ENCODE results near the gene CAPZB.

Gene CAPZB

DNA sequence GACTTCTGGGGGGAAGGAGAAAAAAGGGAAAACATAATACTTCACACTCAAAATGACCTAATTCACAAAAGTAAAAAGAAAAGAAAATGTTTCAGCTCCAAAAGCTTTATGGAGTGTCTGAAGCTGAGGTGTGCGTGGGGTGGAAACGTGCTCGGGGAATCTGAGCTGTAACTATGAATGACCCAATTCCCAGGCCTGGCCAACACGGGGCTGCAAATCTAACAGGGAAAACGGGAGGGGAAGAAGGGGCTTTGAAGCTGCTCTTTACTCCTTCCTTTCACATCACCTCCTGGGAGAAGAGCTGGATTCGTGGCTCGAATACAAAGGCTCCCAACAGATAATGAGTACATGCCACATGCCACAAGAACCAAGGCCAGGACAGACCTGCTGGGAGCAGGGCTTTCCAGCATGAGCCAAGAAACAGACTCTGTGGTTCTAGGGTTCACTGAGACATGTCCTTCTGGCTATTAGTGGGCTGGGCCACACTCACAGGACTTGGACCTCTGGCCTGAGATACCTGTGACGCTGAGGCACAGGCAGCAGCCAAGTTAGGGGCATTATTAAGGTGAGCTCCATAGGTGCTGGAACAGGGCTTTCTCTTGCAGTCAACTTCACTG lies 121.7 kb downstream of the CAPZB start:
- DNase-seq = no peak

DNA sequence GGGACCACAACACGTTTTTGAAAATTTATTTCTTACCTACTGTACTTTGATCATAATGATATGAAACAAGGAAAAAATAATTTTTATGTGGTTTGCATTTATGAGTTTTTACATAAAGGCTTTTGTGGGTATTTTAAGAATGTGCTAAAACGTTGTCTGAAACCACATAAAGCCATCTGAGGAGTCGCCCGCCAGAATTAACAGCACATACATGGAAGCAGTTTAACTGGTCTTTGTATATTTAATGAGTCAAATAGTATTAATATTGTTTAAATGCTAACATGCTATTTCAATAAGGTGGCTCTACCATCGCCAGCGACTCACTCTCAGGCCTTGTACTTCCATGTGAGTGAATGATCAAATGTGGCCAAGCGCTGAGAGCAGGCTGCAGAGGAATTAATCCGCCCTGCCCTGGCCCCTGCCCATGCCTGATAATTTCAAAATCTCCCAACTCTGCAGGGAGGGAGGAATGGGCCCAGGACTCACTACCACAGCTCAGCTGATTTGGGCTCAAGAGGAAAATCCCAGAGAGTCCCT lies 123.7 kb downstream of the CAPZB start:
- DNase-seq = no peak

DNA sequence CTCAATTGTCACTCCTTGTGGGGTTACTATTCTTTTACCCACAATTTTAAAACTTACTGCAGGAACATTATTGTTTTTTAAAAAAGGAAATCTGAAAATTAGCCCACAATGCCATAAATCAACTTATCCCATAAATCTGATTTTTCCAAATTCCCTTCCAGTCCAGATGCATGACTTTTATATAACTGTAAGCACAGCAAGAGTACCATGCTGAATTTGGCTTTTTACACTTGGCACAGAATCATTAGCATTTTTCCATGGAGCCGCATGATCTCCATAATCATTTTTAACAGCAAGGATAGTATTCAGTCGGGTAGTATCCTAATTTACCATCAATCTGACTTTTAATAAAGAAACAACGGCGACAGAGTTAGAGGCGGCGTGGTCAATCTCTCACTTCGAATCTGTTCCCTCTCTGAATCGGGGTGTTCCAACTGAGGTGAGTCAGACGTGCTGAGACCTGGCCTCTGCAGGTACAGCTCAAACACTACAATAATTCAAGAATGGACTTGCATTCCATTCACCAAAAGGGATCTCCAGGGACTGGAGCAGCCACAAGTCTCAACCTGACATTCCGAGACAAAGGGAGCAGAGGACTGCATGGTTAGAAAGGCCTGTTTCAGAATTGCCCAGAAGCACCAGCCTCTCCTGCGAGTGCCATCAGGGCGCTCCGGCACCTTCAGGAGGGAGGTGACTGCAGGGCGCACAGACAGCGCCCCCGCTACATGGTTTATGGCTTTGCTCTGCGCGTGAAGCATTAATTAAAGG lies 124.3 kb downstream of the CAPZB start:
- DNase-seq = no peak

DNA sequence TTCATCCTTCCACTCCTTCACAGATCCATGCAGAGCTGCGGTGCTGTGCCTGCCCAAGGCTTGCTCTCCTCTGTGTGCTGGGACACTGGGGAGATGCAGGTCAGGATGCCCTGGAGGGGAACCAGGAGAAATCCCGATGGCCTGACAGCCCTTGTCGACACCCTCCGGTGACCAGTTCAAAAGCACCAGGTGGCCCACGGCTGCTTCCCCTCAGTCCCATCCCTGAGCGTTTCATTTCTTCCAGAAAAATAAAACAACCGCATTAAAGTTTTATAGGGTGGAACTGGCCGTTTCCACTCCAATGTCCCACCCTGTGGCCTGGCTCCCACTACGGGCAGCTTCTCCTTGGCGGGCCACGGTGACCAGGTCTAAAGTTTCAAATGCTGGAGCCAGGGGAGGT lies 124.9 kb downstream of the CAPZB start:
- DNase-seq = no peak

DNA sequence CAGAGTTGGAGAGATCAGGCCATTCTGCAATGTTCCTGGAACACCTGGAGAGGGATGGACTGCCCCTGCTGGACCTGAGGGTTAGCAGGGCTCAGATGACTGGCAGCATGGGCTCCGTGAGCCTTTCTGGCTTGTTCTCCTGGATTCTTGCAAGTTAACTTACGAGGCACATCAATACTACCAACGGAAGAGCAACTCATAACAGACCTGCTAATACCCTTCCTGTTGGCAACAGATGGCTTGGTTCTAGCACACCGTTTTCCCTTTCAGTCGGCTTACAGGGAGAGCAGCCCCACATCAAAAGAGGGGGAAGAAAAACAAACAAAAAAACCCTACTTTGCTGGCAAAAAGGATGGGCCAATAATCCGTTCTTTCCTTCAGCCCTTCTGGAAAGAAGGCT lies 125.3 kb downstream of the CAPZB start:
- DNase-seq = no peak

- no peak for DNase-seq
Measured at GRCh38 chr1:19359357-19359756, 126.0 kb downstream of the CAPZB start.

DNA sequence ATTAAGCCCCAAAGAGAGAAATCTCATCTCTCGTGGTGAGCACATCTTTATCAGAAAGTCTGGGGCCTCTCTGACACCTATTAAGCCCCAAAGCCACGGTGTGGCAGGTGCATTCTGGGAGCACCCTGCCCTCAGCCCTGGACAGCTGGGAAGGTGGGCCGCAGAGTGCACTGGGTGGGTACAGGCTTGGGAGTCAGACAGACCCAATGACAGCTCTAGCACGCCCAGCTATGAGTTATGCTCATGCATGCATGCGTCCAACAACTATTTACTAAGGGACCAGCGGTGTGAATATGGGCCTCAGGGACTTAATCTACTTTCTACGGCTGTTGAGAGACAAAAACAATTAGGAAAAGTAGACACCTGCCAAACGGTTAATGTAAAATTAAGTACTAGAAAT lies 126.6 kb downstream of the CAPZB start:
- no peak for DNase-seq

GRCh38 chr1:19357299-19357986 lies 127.9 kb downstream of the CAPZB start:
- DNase-seq = no peak

- DNase-seq = no peak
Measured at GRCh38 chr1:19356266-19356665, 129.1 kb downstream of the CAPZB start.

DNA sequence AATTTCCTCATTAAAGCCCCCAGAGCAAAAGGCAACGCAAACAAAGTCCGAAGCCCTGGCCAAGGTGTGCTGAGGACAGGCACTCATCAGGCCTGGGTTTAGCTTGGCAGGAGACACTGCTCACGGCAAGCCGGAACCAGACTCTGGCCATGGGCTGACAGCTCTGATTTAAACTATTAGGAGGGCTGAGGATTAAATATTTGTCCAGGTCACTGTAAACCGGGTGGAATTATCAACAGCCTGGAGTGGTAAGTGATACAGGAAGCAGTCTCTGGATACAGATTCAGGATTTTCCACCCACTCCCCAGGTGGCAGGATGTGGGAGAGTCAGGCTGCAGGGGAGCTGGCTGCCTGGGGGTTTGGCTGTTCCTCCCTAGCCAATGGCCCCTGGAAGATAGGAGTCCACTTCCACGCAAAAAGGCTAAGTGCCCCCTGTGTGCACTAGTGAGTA lies 130.8 kb downstream of the CAPZB start:
- DNase-seq = no peak

GRCh38 chr1:19353596-19353995 lies 131.7 kb downstream of the CAPZB start:
- no peak for DNase-seq

DNA sequence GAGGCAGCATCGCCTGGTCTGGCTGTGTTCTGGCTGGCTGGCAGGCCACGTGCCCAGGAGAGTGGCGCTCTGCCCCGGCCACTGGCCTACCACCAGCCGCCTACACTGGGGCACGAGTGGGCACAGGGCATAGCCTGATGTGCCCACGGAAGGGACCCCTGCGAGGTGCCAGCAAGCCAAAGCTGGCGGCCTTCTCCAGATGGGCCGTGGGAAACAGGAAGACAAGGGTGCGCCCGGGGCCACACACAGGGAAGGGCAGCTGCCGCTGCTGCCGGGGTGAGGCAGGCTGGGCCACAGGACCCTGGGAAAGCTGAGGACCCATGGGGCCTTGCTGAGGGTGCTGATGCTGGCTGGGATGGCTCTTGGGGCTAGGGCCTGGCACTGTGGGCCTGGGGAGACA lies 132.5 kb downstream of the CAPZB start:
- DNase-seq = no peak

GRCh38 chr1:19351873-19352272 lies 133.5 kb downstream of the CAPZB start:
- no peak for DNase-seq

DNA sequence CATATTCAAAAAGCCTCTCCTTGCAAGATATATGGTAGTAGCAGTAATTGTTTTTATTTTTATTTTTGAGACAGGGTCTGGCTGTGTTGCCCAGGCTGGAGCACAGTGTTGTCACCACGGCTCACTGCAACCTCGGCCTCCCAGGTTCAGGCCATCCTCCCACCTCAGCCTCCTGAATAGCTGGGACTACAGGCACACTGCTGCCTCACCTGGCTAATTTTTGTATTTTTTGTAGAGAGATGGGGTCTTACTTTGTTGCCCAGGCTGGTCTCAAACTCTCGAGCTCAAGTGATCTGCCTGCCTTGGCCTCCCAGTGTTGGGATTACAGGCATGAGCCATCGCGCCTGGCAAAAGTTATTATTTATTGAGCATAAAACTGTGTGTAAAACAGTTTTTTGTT lies 134.8 kb downstream of the CAPZB start:
- DNase-seq = no peak

DNA sequence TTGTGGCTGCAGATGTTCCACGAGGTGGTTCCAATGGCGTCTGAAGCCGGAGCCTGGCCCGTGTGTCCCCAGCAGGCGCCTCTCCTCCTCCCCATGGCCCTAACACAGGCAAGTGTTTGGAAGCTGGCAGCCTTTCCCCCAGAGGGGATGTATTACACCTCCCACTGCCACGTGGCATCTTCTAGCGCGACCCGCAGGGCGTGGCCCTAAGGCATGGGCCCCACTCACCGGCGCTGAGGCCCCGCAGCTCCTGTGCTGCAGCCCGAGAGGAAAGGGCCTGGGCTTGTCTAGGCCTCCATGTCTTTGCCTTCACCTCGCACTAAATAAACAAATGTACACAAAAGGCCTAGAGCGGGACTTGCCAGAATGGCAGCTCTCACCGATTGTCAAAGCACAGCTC lies 135.3 kb downstream of the CAPZB start:
- DNase-seq = no peak

GRCh38 chr1:19348441-19349198 lies 136.7 kb downstream of the CAPZB start:
- DNase-seq = no peak

- DNase-seq = no peak
Measured at GRCh38 chr1:19347533-19348172, 137.7 kb downstream of the CAPZB start.

DNA sequence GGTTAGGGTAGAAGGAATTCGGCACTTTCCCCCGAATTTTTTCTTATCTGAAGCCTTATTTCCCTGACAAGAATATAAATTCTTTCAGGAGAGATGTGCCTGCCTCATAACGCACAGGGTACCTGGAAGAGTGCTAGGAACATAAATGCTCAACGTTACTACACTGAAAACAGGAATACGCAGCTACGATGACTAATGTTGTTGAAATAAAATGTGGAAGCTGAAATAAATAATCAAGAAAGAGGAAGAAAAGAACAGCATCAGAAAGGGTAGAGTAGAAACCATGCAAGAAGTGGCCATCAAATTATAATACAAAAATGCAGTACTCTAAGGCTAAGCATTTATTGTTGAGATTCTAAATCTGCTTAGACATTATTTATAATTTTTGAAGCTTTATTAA lies 139.3 kb downstream of the CAPZB start:
- DNase-seq = no peak

GRCh38 chr1:19345391-19345790 lies 139.9 kb downstream of the CAPZB start:
- DNase-seq = no peak

GRCh38 chr1:19344831-19345230 lies 140.5 kb downstream of the CAPZB start:
- DNase-seq = no peak

- peak; percentile 51 for DNase-seq
Measured at GRCh38 chr1:19344372-19344810, 140.9 kb downstream of the CAPZB start.

GRCh38 chr1:19343617-19344350 lies 141.6 kb downstream of the CAPZB start:
- no peak for DNase-seq
